ENCODE data around the gene EDEM1.
A peak's percentile ranks its signal among the peaks of the same experiment; 100 is the strongest.
"Not testable (repeated sequence)": the region's sequence is repeated elsewhere in the genome, so short reads cannot be mapped to it uniquely, and the experiment has no call there.

Gene EDEM1

DNA sequence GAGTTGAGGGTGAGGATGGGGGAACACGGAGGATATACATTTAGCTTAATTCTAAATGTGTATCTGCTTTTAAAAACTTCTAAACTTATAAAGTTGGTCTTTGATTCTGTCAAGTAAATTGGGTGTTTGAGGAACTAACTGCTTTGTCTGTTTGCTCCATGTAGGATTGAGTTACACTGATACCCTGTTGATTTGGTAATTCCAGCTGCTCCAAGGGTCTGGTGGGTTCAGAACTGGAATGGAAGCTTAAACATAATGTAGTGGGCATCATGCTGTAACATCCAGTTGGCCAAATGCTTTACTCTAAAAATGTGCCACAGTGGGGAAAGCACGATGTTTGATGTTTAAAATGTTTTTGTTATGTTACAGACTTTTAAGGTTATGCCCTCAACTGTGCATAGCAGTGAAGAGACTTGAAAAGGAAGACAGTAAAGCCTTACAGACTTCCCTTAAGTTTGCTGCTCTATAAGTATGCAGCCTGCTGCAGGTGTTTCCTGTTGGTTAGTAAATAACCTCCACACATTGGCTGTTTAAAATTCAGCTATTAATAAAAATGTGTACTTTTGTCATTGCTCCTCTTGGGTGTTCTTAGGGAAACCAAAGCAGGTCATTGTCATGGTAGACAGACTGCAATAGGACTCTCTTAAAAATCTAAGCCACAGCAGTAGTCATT, 5.9 kb upstream of the EDEM1 start:
- H3K9ac ChIP-seq (ENCODE audit: low read depth, low read length, poor library complexity, severe bottlenecking) = peak overlapping the region; percentile 72
- no peaks in the 10 kb centered on the region for H3K9me3 ChIP-seq (ENCODE audit: insufficient read depth, low read depth, low read length)
- H3K36me3 ChIP-seq (ENCODE audit: insufficient read depth, low read length) = peaks cover 33% of the 10 kb centered on the region
- H3K9me2 ChIP-seq (replicated peaks; ENCODE audit: low read depth, low read length) = no peaks in the 10 kb centered on the region
- H3K4me3 ChIP-seq (ENCODE audit: low read length, poor library complexity, severe bottlenecking) = peak overlapping the region; percentile 62
- H3K79me2 ChIP-seq (ENCODE audit: insufficient read depth, low read length) = 0 out of 2 replicates have a peak, but pooled peaks cover 5% of the 10 kb centered on the region
- H3K27me3 ChIP-seq (ENCODE audit: insufficient read depth, low read length, poor library complexity, severe bottlenecking) = no peaks in the 10 kb centered on the region
- no peak overlapping the region for H2AFZ ChIP-seq (ENCODE audit: low read length)
- peaks cover 18% of the 10 kb centered on the region for H3F3A ChIP-seq (ENCODE audit: low read depth)
- no peaks in the 10 kb centered on the region for H4K20me1 ChIP-seq (ENCODE audit: insufficient read depth, low read length, poor library complexity, severe bottlenecking)
- no peak for TF ChIP-seq CTCF (conservative IDR thresholded peaks at IDR 0.05; ENCODE audit: low read length)
- TF ChIP-seq EZH2phosphoT487 (IDR thresholded peaks at IDR 0.05; ENCODE audit: borderline replicate concordance) = no peak
- peak overlapping the region; percentile 77 for H3K4me2 ChIP-seq (ENCODE audit: low read depth, low read length, poor library complexity, severe bottlenecking)
- peaks cover 72% of the 10 kb centered on the region for H3K4me1 ChIP-seq (ENCODE audit: insufficient read depth, low read length, poor library complexity, severe bottlenecking)

GRCh38 chr3:5183714-5184113, 3.8 kb upstream of the EDEM1 start:
- H3K4me1 ChIP-seq (ENCODE audit: insufficient read depth, low read length, poor library complexity, severe bottlenecking) = peaks cover 75% of the 10 kb centered on the region
- H3F3A ChIP-seq (ENCODE audit: low read depth) = peaks cover 18% of the 10 kb centered on the region
- H3K36me3 ChIP-seq (ENCODE audit: insufficient read depth, low read length) = peaks cover 14% of the 10 kb centered on the region
- not testable (repeated sequence) for H3K4me3 ChIP-seq (ENCODE audit: low read length, poor library complexity, severe bottlenecking); H3K9me3 ChIP-seq (ENCODE audit: insufficient read depth, low read depth, low read length); H3K9ac ChIP-seq (ENCODE audit: low read depth, low read length, poor library complexity, severe bottlenecking); H3K4me2 ChIP-seq (ENCODE audit: low read depth, low read length, poor library complexity, severe bottlenecking); H2AFZ ChIP-seq (ENCODE audit: low read length); H3K27me3 ChIP-seq (ENCODE audit: insufficient read depth, low read length, poor library complexity, severe bottlenecking); H3K9me2 ChIP-seq (replicated peaks; ENCODE audit: low read depth, low read length)
- H3K79me2 ChIP-seq (ENCODE audit: insufficient read depth, low read length) = peaks cover 17% of the 10 kb centered on the region
- peaks cover 11% of the 10 kb centered on the region for H4K20me1 ChIP-seq (ENCODE audit: insufficient read depth, low read length, poor library complexity, severe bottlenecking)

DNA sequence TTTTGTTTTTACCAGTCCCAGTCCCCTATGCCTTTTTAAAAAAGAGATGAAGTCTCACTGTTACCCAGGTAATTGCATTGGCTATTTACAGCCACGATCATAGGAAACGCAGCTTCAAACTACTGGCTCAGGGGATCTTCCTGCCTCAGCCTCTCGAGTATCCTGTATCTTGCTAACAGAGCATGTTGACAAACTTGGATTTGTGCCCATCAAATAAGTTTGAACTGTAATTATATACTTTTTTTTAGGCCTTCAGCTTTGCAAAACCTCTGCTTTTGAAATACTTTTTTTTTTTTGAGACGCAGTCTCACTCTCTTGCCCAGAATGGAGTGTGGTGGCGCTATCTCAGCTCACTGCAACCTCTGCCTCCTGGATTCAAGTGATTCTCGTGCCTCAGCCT, 3.0 kb upstream of the EDEM1 start:
- H3K79me2 ChIP-seq (ENCODE audit: insufficient read depth, low read length) = peaks cover 25% of the 10 kb centered on the region
- peaks cover 6% of the 10 kb centered on the region for H3K27me3 ChIP-seq (ENCODE audit: insufficient read depth, low read length, poor library complexity, severe bottlenecking)
- TF ChIP-seq CTCF (conservative IDR thresholded peaks at IDR 0.05; ENCODE audit: low read length) (no peak), EZH2phosphoT487 (IDR thresholded peaks at IDR 0.05; ENCODE audit: borderline replicate concordance) (no peak)
- no peak overlapping the region for H3K4me3 ChIP-seq (ENCODE audit: low read length, poor library complexity, severe bottlenecking)
- H3K4me2 ChIP-seq (ENCODE audit: low read depth, low read length, poor library complexity, severe bottlenecking) = peak overlapping the region; percentile 14
- peaks cover 71% of the 10 kb centered on the region for H3K4me1 ChIP-seq (ENCODE audit: insufficient read depth, low read length, poor library complexity, severe bottlenecking)
- no peaks in the 10 kb centered on the region for H3K9me2 ChIP-seq (replicated peaks; ENCODE audit: low read depth, low read length)
- peaks cover 18% of the 10 kb centered on the region for H4K20me1 ChIP-seq (ENCODE audit: insufficient read depth, low read length, poor library complexity, severe bottlenecking)
- no peaks in the 10 kb centered on the region for H3K9me3 ChIP-seq (ENCODE audit: insufficient read depth, low read depth, low read length)
- no peak overlapping the region for H3K9ac ChIP-seq (ENCODE audit: low read depth, low read length, poor library complexity, severe bottlenecking)
- H3K36me3 ChIP-seq (ENCODE audit: insufficient read depth, low read length) = peaks cover 7% of the 10 kb centered on the region
- H2AFZ ChIP-seq (ENCODE audit: low read length) = no peak overlapping the region
- peaks cover 18% of the 10 kb centered on the region for H3F3A ChIP-seq (ENCODE audit: low read depth)
